ENCODE data around the gene STRADB.
A peak's percentile ranks its signal among the peaks of the same experiment; 100 is the strongest.
"Not testable (repeated sequence)": the region's sequence is repeated elsewhere in the genome, so short reads cannot be mapped to it uniquely, and the experiment has no call there.

The STRADB gene

GRCh38 chr2:201470821-201471731 lies 19.5 kb downstream of the STRADB start:
- no peak for FAIRE-seq

DNA sequence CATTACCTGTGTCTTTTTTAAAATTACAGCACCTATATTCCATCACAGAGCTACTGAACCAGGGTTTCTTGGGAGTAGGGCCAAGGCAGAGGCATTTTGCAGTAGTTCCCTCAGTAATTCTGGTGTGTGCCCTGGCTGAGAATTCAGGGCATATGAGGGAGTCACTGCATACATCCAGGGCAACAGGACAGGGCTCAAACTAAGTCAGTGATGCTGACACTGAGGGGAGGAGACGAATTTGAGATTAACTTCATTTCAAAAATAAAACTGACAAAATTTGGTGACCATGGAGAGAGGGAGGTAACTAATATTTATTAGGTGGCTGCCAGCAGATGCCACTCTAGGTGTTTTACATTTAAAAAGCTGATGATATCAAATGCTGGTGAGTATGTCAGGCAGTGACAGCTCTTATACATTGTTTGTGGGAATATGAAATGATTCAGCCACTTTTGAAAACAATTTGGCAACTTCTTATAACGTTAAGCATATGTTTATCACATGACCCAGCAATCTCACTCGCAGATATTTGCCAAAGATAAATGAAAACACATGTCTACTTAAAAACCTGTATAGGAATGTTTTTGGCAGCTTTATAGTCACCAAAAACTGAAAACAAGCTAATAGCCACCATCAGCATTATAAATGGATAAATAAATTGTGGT lies 20.3 kb downstream of the STRADB start:
- no peak for FAIRE-seq

- no peak for FAIRE-seq
Observed at GRCh38 chr2:201472411-201472810, 20.9 kb downstream of the STRADB start.

DNA sequence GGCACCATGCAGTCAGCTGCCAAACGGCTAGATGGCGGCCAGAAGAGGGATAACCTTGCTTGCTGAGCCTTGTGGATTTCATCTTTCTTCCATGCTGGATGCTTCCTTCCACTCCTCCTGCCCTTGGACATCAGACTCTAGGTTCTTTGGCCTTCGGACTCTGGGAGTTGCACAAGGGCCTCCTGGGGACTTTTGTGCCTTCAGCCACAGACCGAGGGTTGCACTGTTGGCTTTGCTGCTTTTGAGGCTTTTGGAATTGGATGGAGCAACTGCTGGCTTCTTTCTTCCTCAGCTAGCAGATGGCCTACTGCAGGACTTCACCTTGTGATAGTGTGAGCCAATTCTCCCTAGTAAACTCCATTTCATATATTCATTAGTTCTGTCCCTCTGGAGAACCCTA lies 31.0 kb downstream of the STRADB start:
- FAIRE-seq: no peak

- FAIRE-seq: no peak
Observed at GRCh38 chr2:201483342-201483741, 31.8 kb downstream of the STRADB start.

DNA sequence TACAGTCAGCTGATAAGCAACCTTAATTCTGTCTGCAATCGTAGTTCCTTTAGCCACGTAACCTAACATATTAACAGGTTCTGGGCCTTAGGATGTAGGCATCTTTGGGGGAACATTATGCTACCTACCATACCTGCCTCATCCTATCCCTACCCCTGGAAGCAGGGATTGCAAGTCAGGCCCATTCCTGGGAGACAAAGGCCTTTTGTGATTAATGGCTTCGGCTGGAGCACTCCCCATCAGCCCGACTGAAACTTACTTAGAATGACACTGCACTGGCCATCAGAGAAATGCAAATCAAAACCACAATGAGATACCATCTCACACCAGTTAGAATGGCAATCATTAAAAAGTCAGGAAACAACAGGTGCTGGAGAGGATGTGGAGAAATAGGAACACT lies 32.2 kb downstream of the STRADB start:
- not testable (repeated sequence) for FAIRE-seq

- no peak for FAIRE-seq
Observed at GRCh38 chr2:201484805-201485204, 33.3 kb downstream of the STRADB start.

DNA sequence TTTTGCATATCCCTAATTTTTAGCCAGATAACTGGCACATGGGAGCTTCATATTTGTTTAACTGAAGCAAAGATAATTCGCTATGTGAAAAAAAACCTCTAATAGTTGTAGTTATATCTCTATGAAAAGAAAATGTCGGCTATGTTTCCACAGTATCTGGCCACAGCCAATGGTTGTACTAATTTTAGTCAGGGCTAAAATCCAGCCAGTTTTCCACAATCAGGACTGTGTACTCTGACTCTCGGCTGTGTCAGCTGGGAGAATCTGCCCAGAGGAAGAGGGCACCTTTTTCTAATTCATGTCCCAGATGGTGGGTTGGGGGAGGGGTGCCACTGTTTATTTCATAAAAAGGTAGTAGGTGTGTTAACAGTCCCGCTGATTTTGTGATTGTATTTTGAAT lies 38.8 kb downstream of the STRADB start:
- FAIRE-seq: no peak

DNA sequence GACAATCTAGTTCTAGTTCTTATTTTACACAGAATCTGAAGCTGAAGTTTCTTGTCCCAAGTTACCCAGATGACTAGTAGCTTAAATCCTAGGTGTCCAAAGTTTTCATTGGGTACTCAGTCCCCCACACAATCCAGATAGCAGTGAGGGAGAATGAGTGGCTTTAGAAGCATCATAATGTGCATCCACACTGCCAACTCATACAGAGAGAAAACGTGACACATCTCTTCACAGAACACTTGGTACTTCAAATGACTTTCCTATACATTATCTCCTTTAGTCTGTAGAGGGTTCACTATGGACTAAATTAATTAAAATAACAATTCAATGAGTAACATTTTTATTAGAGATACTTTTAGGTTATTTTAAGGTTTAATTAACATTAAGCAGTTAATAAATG lies 45.2 kb downstream of the STRADB start:
- FAIRE-seq: no peak

GRCh38 chr2:201500534-201500933 lies 49.0 kb downstream of the STRADB start:
- peak; percentile 30 for FAIRE-seq

DNA sequence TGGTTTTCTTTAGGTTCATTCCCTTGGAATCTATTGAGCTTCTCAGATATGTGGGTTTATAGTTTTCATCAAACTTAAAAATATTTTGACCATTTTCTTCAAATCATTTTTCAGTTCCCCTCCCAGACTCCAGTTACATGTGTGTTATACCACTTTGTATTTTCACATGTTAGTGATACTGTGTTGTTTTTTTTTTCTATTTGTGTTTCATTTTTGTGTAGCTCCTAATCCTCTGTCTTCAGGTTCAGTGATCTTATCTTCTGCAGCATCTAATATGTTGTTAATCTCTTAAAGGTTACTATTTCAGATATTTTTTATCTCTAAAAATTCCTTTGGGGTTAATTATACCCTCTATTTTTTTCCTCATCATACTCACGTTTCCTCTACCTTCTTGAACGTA lies 51.2 kb downstream of the STRADB start:
- FAIRE-seq: no peak

- no peak for FAIRE-seq
Observed at GRCh38 chr2:201507725-201508124, 56.2 kb downstream of the STRADB start.

GRCh38 chr2:201513271-201513670 lies 61.7 kb downstream of the STRADB start:
- FAIRE-seq: no peak

DNA sequence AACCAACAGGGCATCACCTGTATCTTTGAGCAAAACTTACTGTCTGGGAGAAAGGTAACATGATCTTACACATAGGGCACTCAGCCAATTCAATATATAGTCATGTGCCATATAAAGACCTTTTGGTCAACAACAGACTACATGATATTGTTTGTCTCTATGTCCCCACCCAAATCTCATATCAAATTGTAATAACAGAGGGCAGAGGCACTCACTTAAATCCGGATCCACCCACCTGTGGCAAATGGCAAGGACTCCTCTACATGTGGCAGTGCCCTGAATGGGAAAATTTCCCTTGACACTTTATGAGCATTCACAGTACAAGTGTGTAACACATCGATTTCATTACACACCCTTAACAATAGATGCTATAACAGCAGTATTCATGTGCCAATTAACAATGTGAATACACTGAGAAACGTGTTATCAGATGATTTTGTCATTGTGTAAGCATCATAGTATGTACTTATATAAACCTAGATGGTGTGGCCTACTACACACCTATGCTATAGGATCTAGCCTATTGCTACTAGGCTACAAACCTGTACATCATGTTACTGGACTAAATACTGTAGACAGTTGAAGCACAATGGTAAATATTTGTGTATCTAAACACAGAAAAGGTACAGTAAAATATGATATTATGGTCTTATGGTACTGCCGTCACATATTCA lies 64.2 kb downstream of the STRADB start:
- FAIRE-seq: no peak

GRCh38 chr2:201517094-201517493 lies 65.6 kb downstream of the STRADB start:
- FAIRE-seq: no peak

DNA sequence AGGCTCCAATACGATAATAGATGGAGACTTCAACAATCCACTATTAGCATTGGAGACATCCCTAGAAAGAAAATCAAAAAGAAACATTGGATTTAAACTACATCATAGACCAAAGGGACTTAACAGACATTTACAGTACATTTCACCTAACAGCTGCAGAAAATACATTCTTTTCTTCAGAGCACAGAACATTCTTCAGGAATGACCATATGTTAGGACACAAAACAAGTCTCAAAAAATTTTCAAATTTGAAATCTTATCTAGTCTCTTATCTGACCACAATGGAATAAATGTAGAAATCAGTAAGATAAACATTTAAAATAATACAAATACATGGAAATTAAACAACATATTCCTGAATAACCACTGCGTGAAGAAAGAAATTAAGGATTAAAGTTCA lies 68.7 kb downstream of the STRADB start:
- FAIRE-seq: no peak

GRCh38 chr2:201522965-201523364 lies 71.4 kb downstream of the STRADB start:
- FAIRE-seq: no peak

DNA sequence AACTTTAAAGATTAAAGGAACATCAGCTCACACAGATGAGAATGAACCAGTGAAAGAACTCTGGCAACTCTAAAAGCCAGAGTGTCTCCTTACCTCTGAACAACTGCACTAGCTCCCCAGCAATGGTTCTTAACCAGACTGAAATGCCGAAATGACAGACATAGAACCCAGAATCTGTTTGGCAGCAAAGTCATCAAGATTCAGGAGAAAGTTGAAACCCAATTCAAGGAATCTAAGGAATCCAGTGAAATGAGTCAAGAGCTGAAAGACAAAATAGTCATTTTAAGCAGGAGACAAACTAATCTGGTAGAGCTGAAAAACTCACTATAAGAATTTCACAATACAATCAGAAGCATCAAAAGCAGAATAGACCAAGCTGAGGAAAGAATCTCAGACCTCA lies 72.0 kb downstream of the STRADB start:
- FAIRE-seq: no peak

Measured in A204.1 (cell line).